ENCODE results near the gene NR2F6. TPM values are rescaled to one million over a fixed set of nuclear protein-coding genes. Genes with fewer than 3 reads are reported as not detected.

Gene NR2F6
- total and polyA plus RNA-seq, 5 donors from 2014 or later, result 0.52 to 3.2 (median 0.86) TPM

DNA sequence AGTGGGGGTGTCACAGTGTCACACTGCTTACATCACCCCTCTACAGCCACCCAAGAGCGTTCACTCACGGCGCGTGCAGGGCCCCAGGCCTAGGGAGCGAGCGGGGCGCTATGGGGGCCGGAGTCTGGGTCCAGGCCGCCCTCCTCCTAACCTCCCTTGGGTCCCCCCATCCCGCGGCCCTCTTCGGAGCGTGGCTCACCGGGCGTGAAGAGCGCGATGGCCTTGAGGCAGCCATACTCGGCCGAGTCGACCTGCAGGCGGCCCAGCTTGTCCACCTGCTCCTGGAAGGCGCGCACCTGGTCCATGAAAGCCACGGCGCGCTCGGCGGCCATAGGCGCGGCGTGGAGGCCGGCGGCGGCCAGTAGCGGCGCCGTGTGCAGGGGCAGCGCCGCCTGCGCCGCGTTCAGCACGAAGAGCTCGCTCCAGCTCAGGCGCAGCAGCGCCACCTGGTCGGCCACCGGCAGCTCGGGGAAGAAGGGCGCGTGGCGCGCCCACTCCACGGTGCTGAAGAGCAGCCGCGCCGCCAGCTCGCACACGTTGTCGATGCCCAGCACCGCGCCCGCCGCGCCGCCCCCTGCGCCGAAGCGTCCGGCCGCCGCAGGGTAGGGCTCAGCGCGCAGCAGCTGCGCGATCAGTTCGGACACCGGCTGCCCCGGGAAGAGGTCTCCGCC is 10.3 kb downstream of the NR2F6 start:
- Histone ChIP-seq H3K4me3 (ENCODE audit: low read depth, low read length) (peak overlapping the region; percentile 64), H3K27ac (ENCODE audit: insufficient read depth, low read length, poor library complexity, severe bottlenecking) (peak overlapping the region; percentile 49), H3K36me3 (ENCODE audit: control insufficient read depth, insufficient read depth, low read length) (peaks cover 6% of the 10 kb centered on the region), H3K27me3 (ENCODE audit: control insufficient read depth, insufficient read depth, low read length) (no peaks in the 10 kb centered on the region), H3K9me3 (ENCODE audit: control insufficient read depth in 2 of 2, low read length in 2 of 2) (no peaks in the 10 kb centered on the region), H3K4me1 (ENCODE audit: control insufficient read depth, insufficient read depth, low read length, poor library complexity, severe bottlenecking) (peaks cover 12% of the 10 kb centered on the region)
- H3K36me3 Mint-ChIP-seq, result no peaks in the 10 kb centered on the region
- H3K27ac Mint-ChIP-seq, result peak overlapping the region in 1 of 3 donors; percentile 31
- ATAC-seq (ENCODE audit: low read depth in 2 of 2), result peak; percentile 91 to 94
- H3K9me3 Mint-ChIP-seq, result no peaks in the 10 kb centered on the region
- DNase-seq, result peak; percentile 66 to 84 (median 77)
- H3K27me3 Mint-ChIP-seq, result peaks cover 12% of the 10 kb centered on the region
- H3K4me3 Mint-ChIP-seq, result peak overlapping the region; percentile 64 to 90 (median 80)
- H3K4me1 Mint-ChIP-seq, result peaks cover 0 to 17% (median 0%) of the 10 kb centered on the region in 4 donors

DNA sequence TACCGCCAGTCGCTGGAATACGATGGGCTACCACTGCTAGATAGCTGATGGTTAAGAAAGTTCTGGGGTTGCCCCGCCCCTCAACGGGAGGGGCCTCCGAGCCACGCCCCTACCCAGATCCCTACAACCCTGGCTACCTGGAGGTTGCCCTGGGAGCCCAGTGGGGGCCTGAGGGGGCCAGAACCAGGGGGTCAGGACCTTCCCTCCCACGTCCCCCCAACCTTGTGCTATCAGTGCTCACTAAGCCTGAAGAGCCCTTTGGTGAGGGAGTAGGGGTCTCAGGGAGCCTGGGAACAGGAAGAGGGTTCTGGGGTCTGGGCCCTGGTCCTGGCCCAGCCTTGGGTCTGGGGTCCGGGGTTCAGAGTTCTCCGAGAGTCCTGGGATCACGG is 10.8 kb downstream of the NR2F6 start:
- H3K27me3 ChIP-seq (ENCODE audit: control insufficient read depth, insufficient read depth, low read length), result no peaks in the 10 kb centered on the region
- H3K36me3 ChIP-seq (ENCODE audit: control insufficient read depth, insufficient read depth, low read length), result peaks cover 6% of the 10 kb centered on the region
- peaks cover 12% of the 10 kb centered on the region for H3K4me1 ChIP-seq (ENCODE audit: control insufficient read depth, insufficient read depth, low read length, poor library complexity, severe bottlenecking)
- Mint-ChIP-seq H3K27ac (peak overlapping the region in 1 of 3 donors; percentile 31), H3K4me1 (peaks cover 0 to 17% (median 0%) of the 10 kb centered on the region in 4 donors), H3K36me3 (no peaks in the 10 kb centered on the region), H3K27me3 (peaks cover 12% of the 10 kb centered on the region), H3K9me3 (no peaks in the 10 kb centered on the region), H3K4me3 (peak overlapping the region; percentile 64 to 90 (median 80))
- peak; percentile 42 to 73 (median 45) for DNase-seq
- ATAC-seq (ENCODE audit: low read depth in 2 of 2), result peak; percentile 35 to 47
- H3K4me3 ChIP-seq (ENCODE audit: low read depth, low read length), result peak overlapping the region; percentile 64
- peak overlapping the region; percentile 49 for H3K27ac ChIP-seq (ENCODE audit: insufficient read depth, low read length, poor library complexity, severe bottlenecking)
- no peaks in the 10 kb centered on the region for H3K9me3 ChIP-seq (ENCODE audit: control insufficient read depth in 2 of 2, low read length in 2 of 2)

DNA sequence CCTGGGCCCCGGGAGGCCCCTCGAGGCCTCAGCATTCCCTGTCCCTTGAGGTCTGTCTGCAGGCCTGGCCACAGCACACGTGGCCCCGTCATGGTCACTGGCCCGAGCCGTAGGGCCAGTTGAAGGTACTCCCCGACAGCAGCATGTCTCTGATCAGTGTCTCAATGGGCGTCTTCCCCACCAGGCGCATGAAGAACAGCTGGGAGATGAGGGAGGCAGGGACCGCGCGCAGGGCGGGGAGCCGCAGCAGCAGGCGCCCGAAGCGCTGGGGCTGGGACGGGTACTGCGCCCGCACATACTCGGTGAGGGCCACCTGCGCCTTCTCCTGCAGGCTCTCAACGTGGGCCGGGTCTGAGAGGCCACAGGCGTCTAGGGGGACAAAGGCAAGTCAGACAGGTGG is 13.5 kb downstream of the NR2F6 start:
- Mint-ChIP-seq H3K27me3 (peaks cover under 1% of the 10 kb centered on the region), H3K27ac (no peak overlapping the region), H3K4me1 (peaks cover 0 to 24% (median 4%) of the 10 kb centered on the region in 4 donors), H3K36me3 (no peaks in the 10 kb centered on the region), H3K9me3 (no peaks in the 10 kb centered on the region), H3K4me3 (peak overlapping the region in 2 of 4 donors; percentile 38 to 49)
- peaks cover 12% of the 10 kb centered on the region for H3K4me1 ChIP-seq (ENCODE audit: control insufficient read depth, insufficient read depth, low read length, poor library complexity, severe bottlenecking)
- no peaks in the 10 kb centered on the region for H3K9me3 ChIP-seq (ENCODE audit: control insufficient read depth in 2 of 2, low read length in 2 of 2)
- H3K4me3 ChIP-seq (ENCODE audit: low read depth, low read length), result no peak overlapping the region
- no peak for ATAC-seq (ENCODE audit: low read depth in 2 of 2)
- no peaks in the 10 kb centered on the region for H3K27me3 ChIP-seq (ENCODE audit: control insufficient read depth, insufficient read depth, low read length)
- H3K27ac ChIP-seq (ENCODE audit: insufficient read depth, low read length, poor library complexity, severe bottlenecking), result no peak overlapping the region
- H3K36me3 ChIP-seq (ENCODE audit: control insufficient read depth, insufficient read depth, low read length), result peaks cover 6% of the 10 kb centered on the region
- no peak for DNase-seq

DNA sequence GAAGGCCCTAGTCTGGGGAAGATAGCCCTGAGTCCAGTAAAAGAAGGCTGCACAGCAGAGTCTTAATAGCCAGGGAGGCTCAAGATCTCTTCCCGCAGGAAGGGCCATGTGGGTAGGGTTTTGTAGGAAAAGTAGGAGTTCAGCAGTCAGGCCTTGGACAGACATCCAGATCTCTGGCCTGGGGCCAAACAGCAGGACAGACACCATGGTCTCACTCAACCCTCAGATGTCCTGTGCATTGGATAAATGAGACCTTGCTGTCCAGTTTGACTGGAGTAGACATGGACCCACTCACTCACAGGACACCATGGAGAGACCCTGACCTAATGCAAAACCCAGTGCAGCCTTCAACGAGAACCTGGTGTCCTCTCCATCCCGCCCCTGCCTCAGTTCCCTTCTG is 15.8 kb downstream of the NR2F6 start:
- no peaks in the 10 kb centered on the region for H3K36me3 Mint-ChIP-seq
- no peak overlapping the region for H3K27ac ChIP-seq (ENCODE audit: insufficient read depth, low read length, poor library complexity, severe bottlenecking)
- H3K4me1 ChIP-seq (ENCODE audit: control insufficient read depth, insufficient read depth, low read length, poor library complexity, severe bottlenecking), result peaks cover 23% of the 10 kb centered on the region
- H3K9me3 Mint-ChIP-seq, result no peaks in the 10 kb centered on the region
- H3K4me3 ChIP-seq (ENCODE audit: low read depth, low read length), result no peak overlapping the region
- ATAC-seq (ENCODE audit: low read depth in 2 of 2) (no peak), DNase-seq (no peak)
- H3K27me3 ChIP-seq (ENCODE audit: control insufficient read depth, insufficient read depth, low read length), result no peaks in the 10 kb centered on the region
- peak overlapping the region in 1 of 4 donors; percentile 48 for H3K4me3 Mint-ChIP-seq
- H3K27ac Mint-ChIP-seq, result no peak overlapping the region
- H3K36me3 ChIP-seq (ENCODE audit: control insufficient read depth, insufficient read depth, low read length), result peaks cover 6% of the 10 kb centered on the region
- peaks cover 5% of the 10 kb centered on the region for H3K27me3 Mint-ChIP-seq
- no peaks in the 10 kb centered on the region for H3K9me3 ChIP-seq (ENCODE audit: control insufficient read depth in 2 of 2, low read length in 2 of 2)
- peaks cover 0 to 36% (median 10%) of the 10 kb centered on the region in 4 donors for H3K4me1 Mint-ChIP-seq

DNA sequence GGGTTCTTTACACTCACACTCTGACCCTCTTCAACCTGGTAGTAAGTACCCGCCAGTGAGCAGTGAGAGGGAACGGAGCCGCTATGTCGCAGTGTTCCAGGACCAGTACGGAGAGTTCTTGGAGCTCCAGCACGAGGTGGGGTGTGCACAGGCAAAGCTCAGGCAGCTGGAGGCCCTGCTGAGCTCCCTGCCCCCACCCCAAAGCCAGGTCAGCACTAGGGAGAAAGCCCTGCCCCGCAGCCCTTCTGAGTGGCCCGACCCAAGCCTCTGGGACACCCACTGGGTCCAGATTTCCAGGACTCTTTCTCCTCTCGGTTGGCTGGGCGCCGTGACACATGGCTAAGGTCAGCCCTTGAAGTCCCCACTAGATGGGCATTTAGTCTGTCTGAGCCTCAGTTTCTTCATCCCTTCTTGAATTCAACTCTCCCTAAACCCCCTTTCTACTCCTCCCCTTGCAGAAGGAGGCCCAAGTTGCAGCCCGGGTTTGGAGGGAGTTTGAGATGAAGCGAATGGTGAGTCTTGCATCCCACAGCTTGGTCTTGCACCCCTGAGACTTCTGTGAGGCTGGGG is 17.8 kb downstream of the NR2F6 start:
- peak overlapping the region in 3 of 4 donors; percentile 90 to 96 (median 91) for H3K4me3 Mint-ChIP-seq
- H3K4me1 ChIP-seq (ENCODE audit: control insufficient read depth, insufficient read depth, low read length, poor library complexity, severe bottlenecking), result peaks cover 17% of the 10 kb centered on the region
- no peaks in the 10 kb centered on the region for H3K36me3 Mint-ChIP-seq
- ATAC-seq (ENCODE audit: low read depth in 2 of 2) (no peak), DNase-seq (no peak)
- peaks cover 6% of the 10 kb centered on the region for H3K36me3 ChIP-seq (ENCODE audit: control insufficient read depth, insufficient read depth, low read length)
- no peaks in the 10 kb centered on the region for H3K9me3 Mint-ChIP-seq
- no peak overlapping the region for H3K27ac Mint-ChIP-seq
- H3K27me3 ChIP-seq (ENCODE audit: control insufficient read depth, insufficient read depth, low read length), result no peaks in the 10 kb centered on the region
- no peak overlapping the region for H3K27ac ChIP-seq (ENCODE audit: insufficient read depth, low read length, poor library complexity, severe bottlenecking)
- peaks cover 0 to 22% (median 10%) of the 10 kb centered on the region in 4 donors for H3K4me1 Mint-ChIP-seq
- peaks cover 5% of the 10 kb centered on the region for H3K27me3 Mint-ChIP-seq
- no peaks in the 10 kb centered on the region for H3K9me3 ChIP-seq (ENCODE audit: control insufficient read depth in 2 of 2, low read length in 2 of 2)
- H3K4me3 ChIP-seq (ENCODE audit: low read depth, low read length), result no peak overlapping the region

DNA sequence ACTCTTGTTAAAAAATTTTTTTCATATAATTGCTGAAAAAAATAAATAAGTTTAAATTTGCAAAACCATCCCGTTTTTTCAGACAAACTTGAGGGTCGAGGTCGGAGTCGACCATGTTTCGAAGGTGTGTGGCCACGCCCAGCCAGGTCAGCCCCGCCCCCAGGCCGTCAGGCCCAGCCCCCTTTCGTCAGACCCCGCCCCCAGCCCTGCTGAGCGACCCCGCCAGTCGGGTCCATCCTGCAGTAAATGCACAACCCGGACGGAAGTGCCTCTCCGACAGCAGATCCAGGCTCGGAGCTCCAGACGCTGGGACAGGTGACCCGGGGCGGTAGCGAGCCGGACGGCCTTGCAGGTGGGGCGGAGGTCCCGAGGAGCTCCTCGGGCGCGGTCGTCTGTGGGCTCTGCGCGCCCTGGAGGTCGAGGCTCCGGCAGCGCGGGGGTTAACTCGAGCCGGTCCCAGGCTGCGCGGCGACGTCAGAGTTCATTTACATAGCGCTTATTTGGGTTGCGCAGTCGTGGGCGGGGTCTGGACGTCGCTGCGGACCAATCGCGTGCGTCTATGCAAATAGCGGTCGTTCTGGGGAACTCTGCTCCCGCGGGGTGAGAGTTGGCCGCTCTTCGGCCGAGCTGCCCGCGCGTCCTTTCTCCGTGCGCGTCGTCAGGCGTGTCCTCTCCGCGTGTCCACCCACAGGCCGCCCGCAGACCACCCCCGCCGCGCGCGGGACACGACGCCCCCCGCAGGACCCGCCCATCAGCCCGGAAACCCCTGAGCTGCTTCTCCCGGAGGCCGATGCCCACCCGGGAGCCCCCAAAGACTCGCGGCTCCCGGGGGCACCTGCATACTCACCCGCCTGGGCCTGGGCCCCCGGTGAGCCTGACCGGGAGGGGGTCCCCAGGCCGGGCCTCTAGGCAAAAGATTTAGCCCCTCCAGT is 19.5 kb downstream of the NR2F6 start, which contains the start of gene OCEL1:
Gene OCEL1 (plus strand): TSS at position 225 of the 932 bp plus-strand sequence. CDS start 22 bp downstream, at position 247.
- Histone ChIP-seq H3K27ac (ENCODE audit: insufficient read depth, low read length, poor library complexity, severe bottlenecking) (peak within 1 kb of the TSS; percentile 88), H3K36me3 (ENCODE audit: control insufficient read depth, insufficient read depth, low read length) (no peaks in the 10 kb centered on the region), H3K4me1 (ENCODE audit: control insufficient read depth, insufficient read depth, low read length, poor library complexity, severe bottlenecking) (peaks cover 17% of the 10 kb centered on the region), H3K9me3 (ENCODE audit: control insufficient read depth in 2 of 2, low read length in 2 of 2) (no peaks in the 10 kb centered on the region), H3K4me3 (ENCODE audit: low read depth, low read length) (peak within 1 kb of the TSS; percentile 79), H3K27me3 (ENCODE audit: control insufficient read depth, insufficient read depth, low read length) (no peaks in the 10 kb centered on the region)
- Mint-ChIP-seq H3K27ac (peak within 1 kb of the TSS; percentile 95 to 99 (median 96)), H3K36me3 (no peaks in the 10 kb centered on the region), H3K4me1 (peaks cover 0 to 22% (median 10%) of the 10 kb centered on the region in 4 donors), H3K27me3 (peaks cover 5% of the 10 kb centered on the region), H3K9me3 (no peaks in the 10 kb centered on the region), H3K4me3 (peak within 1 kb of the TSS; percentile 90 to 97 (median 94))
- ATAC-seq (ENCODE audit: low read depth in 2 of 2) (peak; percentile 90), DNase-seq (peak; percentile 95 to 98 (median 97))

DNA sequence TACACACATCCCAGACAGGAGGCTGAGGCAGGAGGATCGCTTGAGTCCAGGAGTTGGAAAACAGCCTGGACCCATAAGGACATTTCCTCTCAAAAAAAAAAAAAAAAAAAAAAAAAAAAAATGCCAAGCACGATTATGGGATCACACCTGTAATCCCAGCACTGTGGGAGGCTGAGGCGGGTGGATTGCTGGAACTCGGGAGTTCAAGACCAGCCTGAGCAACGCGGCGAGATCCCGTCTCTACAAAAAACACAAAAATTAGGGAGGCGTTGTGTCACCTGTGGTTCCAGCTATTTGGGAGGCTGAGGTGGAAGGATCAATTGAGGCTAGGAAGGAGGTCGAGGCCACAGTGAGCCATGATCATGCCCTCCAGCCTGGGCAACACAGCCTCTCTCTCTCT is 20.7 kb downstream of the NR2F6 start:
- DNase-seq (no peak), ATAC-seq (ENCODE audit: low read depth in 2 of 2) (no peak)
- Histone ChIP-seq H3K4me1 (ENCODE audit: control insufficient read depth, insufficient read depth, low read length, poor library complexity, severe bottlenecking) (peaks cover 17% of the 10 kb centered on the region), H3K4me3 (ENCODE audit: low read depth, low read length) (no peak overlapping the region), H3K27ac (ENCODE audit: insufficient read depth, low read length, poor library complexity, severe bottlenecking) (no peak overlapping the region), H3K27me3 (ENCODE audit: control insufficient read depth, insufficient read depth, low read length) (no peaks in the 10 kb centered on the region), H3K9me3 (ENCODE audit: control insufficient read depth in 2 of 2, low read length in 2 of 2) (no peaks in the 10 kb centered on the region), H3K36me3 (ENCODE audit: control insufficient read depth, insufficient read depth, low read length) (no peaks in the 10 kb centered on the region)
- peaks cover 0 to 22% (median 10%) of the 10 kb centered on the region in 4 donors for H3K4me1 Mint-ChIP-seq
- H3K36me3 Mint-ChIP-seq, result no peaks in the 10 kb centered on the region
- H3K4me3 Mint-ChIP-seq, result peak overlapping the region in 3 of 4 donors; percentile 73 to 91 (median 90)
- peaks cover 5% of the 10 kb centered on the region for H3K27me3 Mint-ChIP-seq
- H3K27ac Mint-ChIP-seq, result peak overlapping the region in 1 of 3 donors; percentile 95
- no peaks in the 10 kb centered on the region for H3K9me3 Mint-ChIP-seq
